Head of caudate nucleus (tissue), 42 donors: ENCODE results near the gene GLDN.

Experiments
- DNase-seq, 42 donors: peaks; one replicate each; pipeline versions ENCODE4 v3.0.0 to v3.0.0-alpha.2; 2020 to 2021; ENCODE audit warnings: mixed read lengths in 7 of 42
- intact Hi-C: fragments of 100-400 bp; cut with DNase I; formaldehyde crosslinking; loops from one replicate; pipeline ENCODE4 v1.15.0; 2022

The GLDN gene

GRCh38 chr15:51349156-51349844, 7.8 kb downstream of the GLDN start:
- peak in 2 of 42 donors; percentile 20 to 42 for DNase-seq
- intact Hi-C loops, result no loop called here

GRCh38 chr15:51350723-51351122, 9.3 kb downstream of the GLDN start:
- intact Hi-C loops, result no loop called here
- DNase-seq, result no peak

GRCh38 chr15:51353976-51354375, 12.5 kb downstream of the GLDN start:
- intact Hi-C loops, result no loop called here

GRCh38 chr15:51355096-51355495, 13.6 kb downstream of the GLDN start:
- intact Hi-C loops, result no loop called here
- no peak for DNase-seq

More at GRCh38 chr15:51353976-51354375, 12.5 kb downstream of the GLDN start:
- no peak for DNase-seq

- intact Hi-C loops, result no loop called here
- DNase-seq, result no peak
Observed at GRCh38 chr15:51356147-51356546, 14.7 kb downstream of the GLDN start.

GRCh38 chr15:51356983-51357382, 15.5 kb downstream of the GLDN start:
- intact Hi-C loops, result no loop called here
- no peak for DNase-seq

- no peak for DNase-seq
- intact Hi-C loops, result no loop called here
Observed at GRCh38 chr15:51359981-51360380, 18.5 kb downstream of the GLDN start.

- intact Hi-C loops, result no loop called here
- no peak for DNase-seq
Observed at GRCh38 chr15:51363383-51363782, 21.9 kb downstream of the GLDN start.

- DNase-seq, result no peak
- intact Hi-C loops, result no loop called here
Observed at GRCh38 chr15:51365417-51365816, 24.0 kb downstream of the GLDN start.

GRCh38 chr15:51366071-51366470, 24.6 kb downstream of the GLDN start:
- no peak for DNase-seq
- intact Hi-C loops, result no loop called here

GRCh38 chr15:51366920-51367319, 25.5 kb downstream of the GLDN start:
- intact Hi-C loops, result no loop called here
- DNase-seq, result no peak

- intact Hi-C loops, result no loop called here
- no peak for DNase-seq
Observed at GRCh38 chr15:51367322-51367976, 26.0 kb downstream of the GLDN start.

- intact Hi-C loops, result no loop called here
- no peak for DNase-seq
Observed at GRCh38 chr15:51368307-51368706, 26.9 kb downstream of the GLDN start.

- no peak for DNase-seq
Observed at GRCh38 chr15:51368751-51369450, 27.4 kb downstream of the GLDN start.

GRCh38 chr15:51369451-51369761, 28.0 kb downstream of the GLDN start:
- intact Hi-C loops, result no loop called here
- no peak for DNase-seq

More at GRCh38 chr15:51368751-51369450, 27.4 kb downstream of the GLDN start:
- intact Hi-C loops, result no loop called here

- intact Hi-C loops, result no loop called here
- DNase-seq, result no peak
Observed at GRCh38 chr15:51371266-51371665, 29.8 kb downstream of the GLDN start.

- intact Hi-C loops, result no loop called here
- peak in 1 of 42 donors; percentile 43 for DNase-seq
Observed at GRCh38 chr15:51374131-51374530, 32.7 kb downstream of the GLDN start.

GRCh38 chr15:51375966-51376640, 34.6 kb downstream of the GLDN start:
- intact Hi-C loops, result no loop called here
- no peak for DNase-seq

GRCh38 chr15:51377038-51377786, 35.8 kb downstream of the GLDN start:
- peak in 8 of 42 donors; percentile 41 to 69 (median 54) for DNase-seq
- intact Hi-C loops, result no loop called here
